ENCODE results near the gene SLC5A10. TPM values are rescaled to one million over a fixed set of nuclear protein-coding genes. Genes with fewer than 3 reads are reported as not detected.

SLC5A10 gene
- total and polyA plus RNA-seq, 9 donors = 0.05 to 0.38 (median 0.15) TPM; not detected in 5

DNA sequence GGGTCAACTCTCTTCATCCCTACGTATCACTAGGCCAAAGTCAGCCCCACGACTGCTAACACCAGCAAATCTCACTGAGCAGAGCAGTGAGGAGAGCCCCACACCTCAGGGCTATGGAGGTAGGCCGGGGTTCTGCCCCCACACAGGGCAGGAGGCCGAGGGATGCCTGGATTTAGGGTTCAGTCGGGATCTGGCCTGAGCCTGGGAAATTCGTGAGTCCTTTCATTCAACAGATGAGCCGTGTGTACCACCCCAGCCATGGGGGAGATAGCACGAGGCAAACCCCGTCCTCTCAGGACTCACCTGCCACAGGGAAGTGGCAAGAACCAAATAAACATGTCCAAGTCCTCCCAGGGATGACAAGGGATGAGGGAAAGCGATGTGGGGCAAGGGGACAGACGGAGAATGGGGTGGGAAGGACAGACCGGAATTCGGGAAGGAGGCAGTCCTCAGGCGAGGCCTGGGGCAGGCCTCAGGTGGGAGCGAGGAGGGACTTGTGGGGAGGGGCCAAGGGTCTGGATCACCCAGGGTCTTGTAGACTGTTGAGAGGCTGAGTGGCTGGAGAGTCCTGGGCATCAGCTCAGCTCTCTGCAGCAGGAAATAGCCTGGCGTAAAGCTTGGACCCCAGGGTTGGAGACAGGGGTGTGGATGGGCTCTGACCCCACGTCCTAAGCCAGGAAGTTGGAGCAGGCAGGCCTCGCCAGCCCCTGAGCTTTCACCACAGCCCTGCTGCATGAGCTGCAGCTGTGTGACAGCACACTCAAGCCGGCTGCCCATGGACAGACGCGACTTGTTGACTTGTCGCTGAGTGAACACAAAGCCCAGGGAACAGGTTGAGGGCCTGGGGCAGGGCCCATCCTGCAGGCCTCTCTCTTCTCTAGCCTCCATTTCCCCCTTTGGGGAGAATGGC is 60.5 kb downstream of the SLC5A10 start:
- no peaks in the 10 kb centered on the region for H3K4me1 ChIP-seq (ENCODE audit: insufficient read depth)
- TF ChIP-seq EP300 (IDR thresholded peaks at IDR 0.05) (no peak), POLR2A (IDR thresholded peaks at IDR 0.05) (no peak)
- TF ChIP-seq, protein P1, sequence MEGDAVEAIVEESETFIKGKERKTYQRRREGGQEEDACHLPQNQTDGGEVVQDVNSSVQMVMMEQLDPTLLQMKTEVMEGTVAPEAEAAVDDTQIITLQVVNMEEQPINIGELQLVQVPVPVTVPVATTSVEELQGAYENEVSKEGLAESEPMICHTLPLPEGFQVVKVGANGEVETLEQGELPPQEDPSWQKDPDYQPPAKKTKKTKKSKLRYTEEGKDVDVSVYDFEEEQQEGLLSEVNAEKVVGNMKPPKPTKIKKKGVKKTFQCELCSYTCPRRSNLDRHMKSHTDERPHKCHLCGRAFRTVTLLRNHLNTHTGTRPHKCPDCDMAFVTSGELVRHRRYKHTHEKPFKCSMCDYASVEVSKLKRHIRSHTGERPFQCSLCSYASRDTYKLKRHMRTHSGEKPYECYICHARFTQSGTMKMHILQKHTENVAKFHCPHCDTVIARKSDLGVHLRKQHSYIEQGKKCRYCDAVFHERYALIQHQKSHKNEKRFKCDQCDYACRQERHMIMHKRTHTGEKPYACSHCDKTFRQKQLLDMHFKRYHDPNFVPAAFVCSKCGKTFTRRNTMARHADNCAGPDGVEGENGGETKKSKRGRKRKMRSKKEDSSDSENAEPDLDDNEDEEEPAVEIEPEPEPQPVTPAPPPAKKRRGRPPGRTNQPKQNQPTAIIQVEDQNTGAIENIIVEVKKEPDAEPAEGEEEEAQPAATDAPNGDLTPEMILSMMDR (IDR thresholded peaks at IDR 0.05) = no peak
- no peaks in the 10 kb centered on the region for H3K27me3 ChIP-seq
- H3K27ac ChIP-seq = no peak overlapping the region
- no peak for DNase-seq
- intact Hi-C loops (cut with DNase I) = no loop called here
- no peaks in the 10 kb centered on the region for H3K9me3 ChIP-seq
- no peaks in the 10 kb centered on the region for H3K36me3 ChIP-seq
- 92 to 93% (median 93%) methylated on average over 22 of the region's 22 CpGs for WGBS, 3 donors
- no peak overlapping the region for H3K4me3 ChIP-seq

DNA sequence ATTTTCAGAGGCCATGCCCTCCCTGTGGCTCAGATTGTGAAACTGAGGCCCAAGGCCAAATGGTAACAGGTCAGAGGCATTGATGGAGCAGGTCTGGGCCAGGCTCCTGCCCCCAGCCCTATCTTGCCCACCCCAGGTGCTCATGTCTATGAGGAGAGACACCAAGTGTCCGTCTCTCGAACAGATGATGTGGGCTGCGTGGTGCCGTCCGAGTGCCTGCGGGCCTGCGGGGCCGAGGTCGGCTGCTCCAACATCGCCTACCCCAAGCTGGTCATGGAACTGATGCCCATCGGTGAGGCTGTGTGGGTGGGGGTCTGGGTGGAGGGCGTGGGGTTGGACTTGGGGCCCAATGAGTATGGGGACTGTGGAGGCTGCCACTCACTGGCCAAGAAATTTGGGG is 61.3 kb downstream of the SLC5A10 start:
- Histone ChIP-seq H3K9me3 (no peaks in the 10 kb centered on the region), H3K36me3 (no peaks in the 10 kb centered on the region), H3K27ac (no peak overlapping the region), H3K27me3 (no peaks in the 10 kb centered on the region), H3K4me3 (no peak overlapping the region), H3K4me1 (ENCODE audit: insufficient read depth) (no peaks in the 10 kb centered on the region)
- intact Hi-C loops (cut with DNase I) = no loop called here
- 92 to 99% (median 96%) methylated on average over 12 of the region's 12 CpGs for WGBS, 3 donors
- no peak for DNase-seq
- TF ChIP-seq EP300 (IDR thresholded peaks at IDR 0.05) (no peak), POLR2A (IDR thresholded peaks at IDR 0.05) (no peak)
- TF ChIP-seq, protein P1 (IDR thresholded peaks at IDR 0.05) = no peak

DNA sequence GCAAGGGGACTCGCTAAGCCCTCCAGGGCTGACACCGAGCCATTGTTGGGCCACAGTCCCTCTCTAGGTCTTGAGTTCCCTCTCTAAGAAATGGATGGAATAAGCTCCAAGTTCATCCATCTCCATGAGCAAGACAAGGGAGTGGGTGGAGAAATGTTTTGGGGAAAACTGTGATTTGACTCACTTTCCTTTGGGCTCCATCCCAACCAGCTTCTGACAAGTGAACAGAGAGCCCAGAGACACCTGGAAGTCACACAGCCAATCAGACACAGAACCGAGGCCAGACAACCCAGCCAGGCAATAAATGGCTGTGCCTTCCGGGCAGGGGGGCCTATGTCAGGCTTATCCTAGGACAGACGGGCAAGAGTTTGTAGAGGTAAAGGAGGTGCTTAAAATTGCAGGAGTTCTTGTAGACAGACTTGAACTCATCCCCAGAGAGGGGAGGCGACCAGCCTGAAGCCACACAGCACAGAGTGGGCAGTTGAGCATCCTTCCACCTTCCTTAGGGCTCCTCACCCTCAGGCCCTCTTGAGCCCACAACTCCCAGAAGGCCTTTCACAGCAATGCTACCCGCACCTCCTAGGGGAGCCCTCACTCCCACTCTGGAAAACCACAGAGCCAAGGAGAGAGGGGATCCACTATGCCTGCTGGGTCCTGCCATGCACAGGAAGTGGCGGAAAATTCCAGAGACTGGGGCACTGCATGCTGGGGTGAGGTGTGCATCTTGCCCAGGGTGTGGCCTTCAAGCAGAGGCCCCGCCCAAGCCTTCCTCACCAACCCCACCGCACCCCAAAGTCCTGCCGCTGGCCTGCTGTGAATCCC is 62.1 kb downstream of the SLC5A10 start:
- no peak overlapping the region for H3K27ac ChIP-seq
- H3K9me3 ChIP-seq = no peaks in the 10 kb centered on the region
- DNase-seq = peak in 1 of 5 donors; percentile 4
- no peak for TF ChIP-seq EP300 (IDR thresholded peaks at IDR 0.05)
- TF ChIP-seq, protein P1 (IDR thresholded peaks at IDR 0.05) = no peak
- TF ChIP-seq POLR2A (IDR thresholded peaks at IDR 0.05) = no peak
- intact Hi-C loops (cut with DNase I) = no loop called here
- 86 to 94% (median 94%) methylated on average over 11 of the region's 11 CpGs for WGBS, 3 donors
- H3K36me3 ChIP-seq = no peaks in the 10 kb centered on the region
- no peak overlapping the region for H3K4me3 ChIP-seq
- no peaks in the 10 kb centered on the region for H3K27me3 ChIP-seq
- H3K4me1 ChIP-seq (ENCODE audit: insufficient read depth) = no peaks in the 10 kb centered on the region

DNA sequence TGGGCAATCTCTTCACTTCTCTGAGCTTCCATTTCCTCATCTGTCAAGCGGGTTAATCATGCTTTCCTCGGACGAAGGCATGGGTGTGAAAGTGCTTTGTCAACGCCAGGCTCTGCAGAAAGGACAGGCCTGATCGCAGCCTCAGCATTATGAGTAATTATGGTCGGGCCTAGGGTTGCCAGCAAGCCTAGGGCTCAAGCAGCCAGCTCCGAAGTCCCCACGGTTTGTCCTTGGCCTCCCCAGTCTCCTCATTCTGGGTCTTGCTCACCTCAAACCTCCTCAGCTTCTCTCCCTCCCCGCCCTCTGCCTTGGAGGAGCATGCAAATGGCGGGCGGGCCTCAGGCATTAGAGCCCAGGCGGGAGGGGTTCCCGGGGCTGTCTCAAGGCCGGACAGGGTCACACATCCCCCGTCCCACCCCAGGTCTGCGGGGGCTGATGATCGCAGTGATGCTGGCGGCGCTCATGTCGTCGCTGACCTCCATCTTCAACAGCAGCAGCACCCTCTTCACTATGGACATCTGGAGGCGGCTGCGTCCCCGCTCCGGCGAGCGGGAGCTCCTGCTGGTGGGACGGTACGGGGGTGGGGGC is 62.8 kb downstream of the SLC5A10 start:
- TF ChIP-seq EP300 (IDR thresholded peaks at IDR 0.05) (no peak), POLR2A (IDR thresholded peaks at IDR 0.05) (no peak)
- TF ChIP-seq, protein P1 (IDR thresholded peaks at IDR 0.05) = no peak
- H3K27me3 ChIP-seq = no peaks in the 10 kb centered on the region
- no peak overlapping the region for H3K27ac ChIP-seq
- WGBS, 3 donors = 42 to 63% (median 56%) methylated on average over 29 of the region's 29 CpGs
- no peaks in the 10 kb centered on the region for H3K4me1 ChIP-seq (ENCODE audit: insufficient read depth)
- no peaks in the 10 kb centered on the region for H3K9me3 ChIP-seq
- no peaks in the 10 kb centered on the region for H3K36me3 ChIP-seq
- intact Hi-C loops (cut with DNase I) = no loop called here
- H3K4me3 ChIP-seq = no peak overlapping the region
- DNase-seq = no peak

Measured in ovary (tissue), 9 donors.